Embryonic facial prominence (tissue), 1 donor: ENCODE measurements around the gene ZNF292.
"Not testable (repeated sequence)": the region's sequence is repeated elsewhere in the genome, so short reads cannot be mapped to it uniquely, and the experiment has no call there.

Experiments
- DNase-seq: peaks from one replicate; pipeline ENCODE4 v3.0.0-alpha.2; 2016; ENCODE audit errors: extremely low spot score

Gene ZNF292

DNA sequence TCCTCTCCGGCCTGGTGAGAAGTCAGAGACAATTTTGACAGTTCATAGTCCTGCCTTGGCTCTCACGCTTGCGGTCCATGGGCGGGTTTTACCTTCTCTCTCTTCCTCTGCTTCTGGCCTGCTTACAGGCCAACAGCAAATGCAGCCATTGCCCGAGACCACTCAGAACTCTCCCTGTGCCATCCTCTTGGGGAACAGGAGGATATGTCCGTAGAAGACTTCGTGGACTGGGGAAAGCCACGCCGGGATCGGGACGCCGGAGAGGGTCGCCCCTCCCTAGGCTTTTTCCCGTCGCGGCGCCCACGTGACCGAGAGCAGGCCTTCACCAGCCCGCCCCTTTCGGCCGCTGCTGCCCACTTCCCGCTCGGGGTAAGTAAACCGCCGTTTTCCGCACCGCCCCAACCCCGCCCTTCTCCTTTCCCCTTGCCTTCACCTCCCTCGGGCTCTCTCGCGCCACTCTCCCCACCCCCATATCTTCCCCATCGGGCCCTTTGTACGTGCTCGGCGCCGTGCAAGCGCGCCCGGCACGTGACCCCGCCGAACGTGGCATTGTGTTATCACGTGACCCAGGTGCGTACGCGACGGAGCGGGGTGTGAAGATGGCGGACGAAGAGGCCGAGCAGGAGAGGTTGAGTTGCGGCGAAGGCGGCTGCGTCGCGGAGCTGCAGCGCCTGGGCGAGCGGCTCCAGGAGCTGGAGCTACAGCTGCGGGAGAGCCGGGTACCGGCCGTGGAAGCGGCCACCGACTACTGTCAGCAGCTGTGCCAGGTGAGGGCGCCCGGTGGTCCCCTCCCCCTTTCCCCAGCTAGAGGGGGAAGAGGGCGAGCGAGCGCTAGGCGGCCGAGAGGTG is at the start of gene ZNF292:
TSS of gene ZNF292 (plus strand) at position 573 of the 849 bp plus-strand sequence. CDS start at position 600, 27 bp downstream.
- peak; percentile 88 for DNase-seq

DNA sequence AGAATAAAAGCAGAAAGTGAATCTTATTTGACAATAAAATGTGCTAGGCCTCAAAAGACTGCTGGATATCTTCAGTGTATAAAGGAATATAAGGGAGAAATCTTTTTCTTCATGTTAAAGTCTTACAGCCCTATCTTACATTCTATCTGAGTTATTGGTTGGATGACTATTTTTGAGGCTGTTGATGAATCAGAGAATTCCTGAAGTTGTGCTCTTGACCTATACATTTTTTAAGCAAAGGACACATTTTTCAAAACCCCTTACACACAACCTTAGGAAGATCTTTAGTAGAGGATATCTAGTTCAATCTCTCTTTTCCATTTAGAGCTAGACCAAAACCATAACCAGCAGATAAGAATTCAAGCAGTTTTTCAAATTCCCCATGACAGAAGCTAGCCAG is 49.5 kb upstream of the ZNF292 start:
- no peak for DNase-seq

DNA sequence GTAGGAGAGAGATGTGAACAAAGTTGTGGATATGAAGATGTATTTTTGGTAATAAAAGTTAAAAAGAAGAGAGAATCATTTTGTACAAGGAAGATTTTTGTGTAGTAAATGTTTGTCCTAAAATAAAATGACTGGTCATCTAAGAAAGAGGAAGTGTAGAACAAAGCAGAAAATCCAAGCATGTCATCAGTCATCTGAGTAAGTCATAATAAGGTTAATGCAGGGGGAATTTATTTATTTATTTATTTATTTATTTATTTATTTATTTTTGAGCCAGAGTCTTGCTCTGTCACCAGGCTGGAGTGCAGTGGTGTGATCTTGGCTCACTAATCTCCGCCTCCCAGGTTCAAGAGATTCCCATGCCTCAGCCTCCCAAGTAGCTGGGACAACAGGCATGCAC is 44.7 kb upstream of the ZNF292 start:
- no peak for DNase-seq

DNA sequence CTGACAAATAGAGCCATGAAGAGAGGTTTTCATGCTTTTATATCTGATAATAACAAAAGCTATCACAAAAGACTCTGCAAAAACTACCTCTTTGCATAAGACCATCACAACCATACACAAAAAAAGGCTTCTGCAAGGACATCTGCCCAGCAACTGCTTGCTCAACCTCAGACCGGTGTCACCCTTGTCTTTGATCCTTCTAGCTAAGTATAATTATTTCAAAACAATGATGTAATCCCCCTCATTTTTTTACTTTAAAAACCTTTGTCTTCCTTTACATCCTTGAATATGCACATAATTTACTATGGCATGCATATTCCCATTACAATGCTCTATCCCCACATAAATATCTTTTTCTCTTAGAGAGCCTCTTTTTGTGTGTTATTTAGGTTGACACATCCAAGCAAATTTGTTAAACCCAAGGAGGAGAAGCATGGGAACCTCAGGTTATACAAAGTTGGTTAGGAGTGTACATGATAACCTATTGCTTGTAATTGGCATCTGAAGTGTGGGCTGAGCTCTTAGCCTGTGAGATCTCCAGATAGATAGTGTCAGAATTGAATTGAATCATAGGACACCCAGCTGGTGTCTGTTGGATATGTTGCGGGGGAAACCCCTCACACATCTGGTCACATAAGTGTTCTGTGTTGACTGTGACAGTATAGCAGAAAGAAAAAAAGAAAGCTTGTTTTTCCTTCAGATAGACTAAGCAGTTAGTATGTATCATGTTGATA is 39.8 kb upstream of the ZNF292 start:
- no peak for DNase-seq

DNA sequence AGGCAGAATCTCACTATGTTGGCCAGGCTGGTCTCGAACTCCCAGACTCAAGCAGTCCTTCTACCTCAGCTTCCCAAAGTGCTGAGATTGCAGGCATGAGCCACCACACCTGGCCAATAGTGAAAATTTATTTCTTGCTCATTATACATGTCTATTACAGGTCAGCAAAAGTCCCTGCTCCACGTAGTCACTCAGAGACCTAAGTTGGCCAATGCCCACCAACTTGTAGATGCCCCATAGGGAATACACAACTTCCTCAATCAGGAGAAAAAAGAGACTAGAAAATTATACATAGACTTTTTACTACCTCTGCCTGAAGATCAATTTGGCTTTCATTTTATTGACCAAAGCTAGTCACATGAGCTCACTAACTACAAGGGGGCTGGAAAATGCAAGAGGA is 38.4 kb upstream of the ZNF292 start:
- no peak for DNase-seq

DNA sequence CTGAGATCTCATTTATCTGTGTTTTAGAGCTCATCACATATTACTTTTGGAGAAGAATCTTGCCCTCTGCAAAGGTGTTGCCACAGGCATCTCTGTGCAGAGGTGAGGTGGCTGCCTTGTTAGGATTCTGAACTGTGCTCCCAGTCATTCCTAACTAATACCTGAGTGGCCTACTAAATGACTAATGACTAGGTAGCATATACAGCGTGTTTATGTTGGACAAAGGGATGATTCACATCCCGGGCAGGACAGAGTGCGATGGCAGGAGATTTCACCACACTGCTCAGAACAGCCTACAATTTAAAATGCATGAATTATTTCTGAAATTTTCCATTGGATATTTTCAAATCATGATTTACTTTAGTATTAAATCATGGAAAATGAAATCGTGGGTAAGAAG is 37.3 kb upstream of the ZNF292 start:
- no peak for DNase-seq

DNA sequence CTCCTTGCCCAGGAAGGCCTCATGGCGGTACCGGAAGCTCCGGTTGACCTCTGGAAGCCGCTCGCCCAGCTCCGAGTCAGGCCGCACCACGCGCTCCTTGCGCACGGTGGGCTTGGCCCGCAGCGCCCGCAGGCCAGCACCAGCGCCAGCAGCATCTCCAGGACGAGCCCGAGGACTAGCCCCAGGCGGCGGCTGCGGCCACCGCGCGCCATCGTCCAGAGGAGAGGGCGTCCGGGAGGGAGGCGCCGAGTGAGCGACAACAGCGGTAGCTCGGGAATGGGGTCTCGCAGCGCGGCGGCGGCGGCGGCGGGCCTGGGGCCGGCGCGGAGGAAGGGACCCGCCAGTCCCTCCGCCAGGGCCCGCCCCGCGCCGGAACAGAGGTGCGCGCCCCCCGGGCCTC is 32.9 kb upstream of the ZNF292 start:
- no peak for DNase-seq

DNA sequence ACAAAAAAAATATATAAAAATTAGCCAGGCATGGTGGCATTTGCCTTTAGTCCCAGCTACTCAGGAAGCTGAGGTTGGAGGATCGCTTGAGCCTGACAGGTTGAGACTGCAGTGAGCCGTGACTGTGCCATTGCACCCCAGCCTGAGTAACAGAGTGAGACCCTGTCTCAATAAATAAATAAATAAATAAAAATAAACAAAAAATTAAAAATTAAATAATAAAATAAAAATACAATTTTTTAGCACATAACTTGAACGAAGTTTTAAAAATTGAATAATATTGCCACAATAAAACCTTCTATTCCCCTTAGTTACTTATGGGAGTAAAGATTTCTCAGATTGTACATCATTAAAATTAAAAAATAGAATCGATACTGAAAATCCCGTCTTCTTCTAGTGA is 31.3 kb upstream of the ZNF292 start:
- no peak for DNase-seq

DNA sequence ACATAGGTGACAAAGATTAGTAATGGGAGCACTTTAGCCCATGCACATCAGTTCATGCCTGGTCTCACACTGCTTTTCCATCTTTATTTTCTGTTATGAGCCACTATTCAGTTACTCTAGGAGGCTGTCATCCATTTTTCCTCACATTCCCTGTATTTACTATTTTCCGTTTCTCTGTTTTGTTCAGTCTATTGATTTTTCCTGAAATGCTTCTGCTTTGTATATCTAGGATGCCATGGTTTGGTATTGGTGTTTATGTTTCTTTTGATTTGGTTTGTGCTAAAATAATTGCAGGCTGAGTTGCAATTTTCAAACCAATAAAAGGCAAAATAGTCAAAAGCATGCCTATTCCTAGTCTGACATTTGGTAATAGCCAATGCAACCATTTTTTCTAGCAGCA is 28.9 kb upstream of the ZNF292 start:
- DNase-seq = no peak

DNA sequence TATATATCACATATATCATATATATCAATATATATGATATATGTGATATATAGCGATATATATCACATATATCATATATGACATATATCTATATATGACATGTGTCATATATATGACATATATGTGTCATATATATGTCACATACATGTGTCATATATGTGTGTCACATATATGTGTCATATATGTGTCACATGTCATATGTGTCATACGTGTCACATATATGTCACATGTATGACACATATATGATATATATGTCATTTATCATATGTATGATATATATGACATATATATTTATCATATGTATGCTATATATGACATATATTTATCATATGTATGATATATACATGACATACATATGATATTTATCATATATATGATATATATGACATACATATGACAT is 27.6 kb upstream of the ZNF292 start:
- no peak for DNase-seq

DNA sequence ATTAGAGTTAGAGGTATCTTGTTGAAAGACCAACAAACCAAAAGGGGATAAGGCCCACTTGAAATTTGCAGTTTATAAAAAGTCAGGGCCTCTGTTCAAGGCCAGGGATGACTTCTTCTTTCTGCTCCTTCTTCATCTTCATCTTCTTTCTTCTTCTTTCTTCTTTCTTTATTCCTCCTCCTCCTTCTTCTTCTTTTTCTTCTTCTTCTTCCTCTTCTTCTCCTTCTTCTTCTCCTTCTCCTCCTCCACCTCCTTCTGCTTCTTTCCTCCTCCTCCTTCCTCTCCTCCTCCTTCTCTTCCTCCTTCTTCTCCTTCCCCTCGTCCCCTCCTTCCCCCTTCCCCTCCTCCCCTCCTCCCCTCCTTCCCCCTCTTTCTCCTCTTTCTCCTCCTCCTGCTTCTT is 18.4 kb upstream of the ZNF292 start:
- DNase-seq = no peak

DNA sequence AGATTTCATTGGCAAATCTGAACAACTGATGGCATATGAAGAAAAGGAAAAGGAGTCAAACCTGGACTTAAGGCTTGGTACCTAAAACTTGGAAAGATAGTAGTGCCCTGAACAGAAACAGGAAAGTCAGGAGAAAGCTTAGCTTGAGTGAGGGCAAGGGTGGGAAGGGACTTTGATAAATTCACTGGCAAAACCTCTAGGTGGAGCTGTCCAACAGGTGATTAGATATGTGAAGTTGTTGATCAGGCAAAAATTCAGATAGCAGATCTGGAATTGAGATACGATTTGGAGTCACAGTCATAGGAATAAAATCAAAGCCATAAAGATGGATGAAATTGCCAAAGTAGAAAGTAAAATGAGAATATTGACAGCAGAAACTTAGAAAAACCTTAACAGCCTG is 16.1 kb upstream of the ZNF292 start:
- DNase-seq = no peak

DNA sequence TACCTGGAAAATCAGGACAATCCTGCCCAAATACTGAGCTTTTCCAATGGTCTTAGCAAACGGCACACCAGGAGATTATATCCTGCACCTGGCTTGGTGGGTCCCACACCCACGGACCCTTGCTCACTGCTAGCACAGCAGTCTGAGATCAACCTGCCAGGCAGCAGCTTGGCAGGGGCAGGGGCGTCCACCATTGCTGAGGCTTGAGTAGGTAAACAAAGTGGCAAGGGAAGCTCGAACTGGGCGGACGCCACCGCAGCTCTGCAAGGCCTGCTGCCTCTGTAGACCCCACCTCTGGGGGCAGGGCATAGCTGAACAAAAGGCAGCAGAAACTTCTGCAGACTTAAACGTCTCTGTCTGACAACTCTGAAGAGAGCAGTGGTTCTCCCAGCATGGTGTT is 15.4 kb upstream of the ZNF292 start:
- DNase-seq = not testable (repeated sequence)

DNA sequence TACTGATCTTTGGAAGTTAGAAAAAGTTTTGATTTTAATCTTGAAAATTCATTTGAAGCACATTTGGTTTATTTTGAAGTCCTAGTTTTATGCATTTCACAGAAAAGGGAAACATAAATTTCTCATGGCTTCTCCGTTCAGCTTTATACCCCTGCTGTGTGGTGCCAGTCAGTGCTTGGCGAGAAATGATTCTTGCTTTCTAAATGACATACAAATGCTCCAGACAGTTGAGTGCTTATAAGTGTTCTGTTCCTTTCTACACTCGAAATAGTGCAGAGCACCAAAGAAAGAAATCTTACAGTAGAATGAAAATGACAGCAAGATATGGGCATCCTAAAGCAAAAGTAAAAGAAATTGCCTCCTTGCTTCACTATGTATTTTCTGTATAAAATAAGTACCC is 9.0 kb upstream of the ZNF292 start:
- no peak for DNase-seq

DNA sequence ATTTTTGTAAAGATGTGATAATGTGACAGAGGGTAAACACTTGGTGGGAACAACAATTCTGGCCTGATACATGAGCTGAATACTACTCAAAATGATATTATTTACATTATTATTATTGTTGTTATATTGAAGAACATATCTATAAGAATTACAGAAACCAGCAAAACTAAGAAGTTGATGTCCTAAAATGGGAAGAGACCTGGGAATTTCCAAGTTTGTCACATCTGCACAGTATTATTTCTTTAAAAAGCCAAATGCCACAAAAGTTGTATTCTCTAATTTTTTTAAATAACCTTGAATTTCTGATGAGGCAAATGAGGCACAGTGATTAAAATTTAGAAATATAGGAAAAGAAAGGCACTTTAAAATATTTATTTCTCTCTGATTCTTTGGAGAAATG is 5.0 kb upstream of the ZNF292 start:
- no peak for DNase-seq

DNA sequence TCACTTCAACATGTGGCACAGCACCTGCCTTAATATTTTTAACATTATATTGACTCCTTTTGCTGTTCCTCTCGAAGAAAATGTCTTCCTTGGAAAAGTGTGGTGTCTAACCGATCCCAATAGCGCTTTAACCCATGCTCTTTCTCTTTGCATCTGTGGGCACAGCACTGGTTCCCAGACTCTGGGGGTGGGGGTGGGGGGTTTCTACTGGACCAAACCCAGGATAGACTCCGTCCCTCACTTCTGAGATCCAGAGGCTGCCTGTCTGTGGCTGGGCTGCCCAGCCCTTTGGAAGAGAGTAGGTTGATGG is 3.9 kb upstream of the ZNF292 start:
- DNase-seq = no peak

DNA sequence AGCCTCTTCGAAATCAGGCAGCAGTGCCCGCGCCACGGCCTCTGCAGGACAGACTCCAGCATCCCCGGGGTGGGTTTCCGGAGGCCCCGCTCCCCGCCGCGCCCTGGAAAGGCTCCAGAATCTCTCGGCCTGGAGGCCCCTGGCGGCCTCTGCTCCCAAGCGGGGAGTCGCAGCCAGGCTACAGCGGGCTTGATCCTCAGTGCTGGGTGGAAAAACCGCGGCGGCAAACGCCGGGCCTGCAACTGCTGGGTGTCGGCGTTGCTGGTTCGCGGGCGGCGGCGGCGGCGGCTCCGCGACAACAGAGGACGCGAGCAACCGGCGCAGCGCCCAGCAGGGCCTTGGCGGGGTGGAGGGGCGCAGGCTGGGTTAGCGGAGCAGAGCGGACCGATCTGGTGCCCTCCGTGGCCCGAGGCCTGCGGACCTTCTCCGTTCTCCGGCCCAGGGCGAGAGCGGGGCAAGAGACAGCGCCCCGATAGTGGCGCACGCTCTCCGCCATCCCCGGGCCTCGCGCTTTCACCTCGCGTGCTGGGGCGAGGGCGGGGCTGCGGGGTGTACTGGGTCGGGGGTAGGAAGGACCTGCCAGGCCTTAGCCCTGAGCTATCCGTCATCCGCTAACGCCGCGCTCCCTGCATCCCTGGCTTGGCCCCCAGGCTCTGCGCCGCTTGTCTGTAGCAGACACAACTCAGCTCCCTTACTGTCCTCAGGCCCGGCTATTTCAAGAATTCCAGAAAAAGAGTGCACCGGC is 3.4 kb upstream of the ZNF292 start:
- peak; percentile 32 for DNase-seq

DNA sequence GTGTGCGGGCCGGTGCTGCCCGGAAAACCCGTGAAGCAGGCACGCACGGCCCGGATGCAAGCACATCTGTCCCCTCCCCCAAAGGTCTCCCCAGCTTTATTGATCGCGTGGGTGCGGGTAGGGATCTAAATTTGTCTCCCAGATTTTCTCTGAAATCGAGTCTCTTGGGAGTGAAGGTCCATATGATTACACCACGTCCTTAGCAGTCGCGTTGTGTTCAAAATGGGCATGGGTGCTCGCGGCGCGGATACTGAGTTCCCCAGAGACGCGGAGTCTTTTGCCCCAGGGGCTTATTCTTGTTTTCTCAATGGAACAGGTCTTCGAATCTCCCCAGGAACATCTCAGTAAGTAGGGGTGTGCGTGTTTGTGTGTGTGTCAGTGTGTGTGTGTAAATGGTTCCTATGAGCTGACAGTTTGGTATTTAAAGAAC is 2.8 kb upstream of the ZNF292 start:
- no peak for DNase-seq

DNA sequence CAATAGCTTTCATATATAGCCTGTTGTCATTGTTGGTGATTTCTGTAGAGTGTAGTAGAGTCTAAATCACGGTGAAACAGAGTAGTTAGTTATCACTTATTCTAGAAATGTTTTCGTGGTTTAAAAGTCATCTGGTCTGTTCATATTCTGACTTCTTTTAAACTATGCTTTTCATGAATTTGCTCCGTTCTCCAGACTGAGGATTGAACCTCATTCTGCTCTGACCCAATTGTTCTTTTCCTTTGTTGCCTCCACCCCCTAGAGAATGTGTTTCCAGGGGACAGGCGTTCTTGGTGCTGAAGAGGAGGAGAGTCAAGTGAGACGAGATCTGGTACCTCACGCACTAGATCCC is 748 bp upstream of the ZNF292 start:
- peak; percentile 86 for DNase-seq

DNA sequence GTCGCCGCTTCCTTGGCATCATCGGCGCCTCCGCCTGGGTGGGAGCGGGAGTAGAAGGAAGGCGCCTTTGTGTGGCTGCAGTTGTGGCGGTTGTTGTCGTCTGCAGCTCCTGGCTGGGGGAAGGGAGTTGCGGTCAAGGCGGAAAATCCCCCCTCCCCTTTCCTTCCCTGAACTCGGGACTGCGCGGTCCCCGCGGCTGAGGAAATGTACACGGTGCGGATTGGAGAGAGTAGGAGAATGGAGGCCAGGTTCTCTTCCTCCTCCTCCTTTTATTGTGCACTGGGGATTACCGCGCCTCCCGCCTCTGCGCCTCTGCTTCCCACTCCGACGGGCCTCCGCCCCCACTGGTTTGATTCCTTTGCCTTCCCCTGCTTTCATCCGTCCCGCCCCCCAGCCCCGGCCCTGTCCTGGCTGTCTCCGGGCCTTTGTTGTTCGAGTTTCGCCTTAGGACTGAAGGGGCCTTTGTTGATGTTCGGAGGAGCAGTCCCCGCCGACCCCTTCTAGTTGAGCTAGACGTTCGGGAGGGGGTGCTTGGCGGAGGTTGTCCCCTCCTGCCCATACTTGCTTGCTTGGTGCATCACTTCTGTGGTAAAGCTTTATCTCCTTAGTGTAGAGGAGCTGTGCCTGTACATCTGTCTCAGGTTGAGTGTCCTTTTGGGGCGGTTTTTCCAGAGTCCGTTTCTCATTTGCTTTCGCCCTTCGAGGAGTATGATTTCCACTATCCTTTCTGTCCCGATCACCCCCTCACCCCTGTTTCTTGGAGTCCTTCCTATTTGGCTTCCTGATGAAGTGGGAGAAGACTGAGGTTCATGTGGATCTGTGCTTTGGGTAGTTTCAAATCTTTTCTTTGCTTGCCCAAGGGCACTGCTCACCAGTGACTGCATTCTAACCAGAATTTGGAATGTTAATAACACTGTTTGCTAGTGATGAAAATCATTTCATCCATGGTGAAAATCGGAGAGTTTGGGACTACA is 764 bp downstream of the ZNF292 start:
- DNase-seq = peak; percentile 37

DNA sequence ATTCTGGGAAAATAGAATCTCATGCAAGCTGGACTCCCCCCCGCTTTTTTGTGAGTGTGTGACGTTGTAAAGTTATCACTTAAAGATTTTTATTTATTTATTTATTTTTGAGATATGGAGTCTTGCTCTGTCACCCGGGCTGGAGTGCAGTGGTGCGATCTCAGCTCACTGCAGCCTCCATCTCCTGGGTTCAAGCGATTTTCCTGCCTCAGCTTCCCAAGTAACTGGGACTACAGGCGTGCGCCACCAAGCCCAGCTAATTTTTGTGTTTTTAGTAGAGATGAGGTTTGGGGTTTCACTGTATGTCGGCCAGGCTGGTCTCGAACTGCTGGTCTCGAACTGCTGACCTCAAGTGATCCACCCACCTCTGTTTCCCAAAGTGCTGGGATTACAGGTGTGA is 2.2 kb downstream of the ZNF292 start:
- not testable (repeated sequence) for DNase-seq

DNA sequence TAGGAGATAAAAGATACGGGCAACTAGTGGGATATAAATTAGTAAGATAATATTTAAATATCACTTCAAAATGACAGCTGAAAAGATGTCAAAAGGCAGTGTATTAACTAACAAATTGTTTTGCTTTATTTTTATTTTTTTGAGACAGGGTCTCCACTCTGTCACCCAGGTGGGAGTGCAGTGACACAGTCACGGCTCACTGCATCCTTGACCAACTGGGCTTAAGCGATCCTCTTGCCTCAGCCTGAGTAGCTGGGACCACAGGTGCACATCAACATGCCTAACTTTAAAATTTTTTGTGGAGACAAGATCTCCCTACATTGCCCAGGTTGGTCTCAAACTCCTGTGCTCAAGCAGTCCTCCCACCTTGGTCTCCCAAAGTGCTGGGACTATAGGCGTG is 5.9 kb downstream of the ZNF292 start:
- DNase-seq = no peak
